HG03108 (cell line): ENCODE data around the gene ALG12.

Source experiments
- ATAC-seq: cut with Tn5 transposase; IDR thresholded peaks from one replicate; pipeline ENCODE4 v1.9.1; 2021; ENCODE audit warnings: moderate library complexity; ENCODE audit not compliant: unreplicated experiment

Gene ALG12

DNA sequence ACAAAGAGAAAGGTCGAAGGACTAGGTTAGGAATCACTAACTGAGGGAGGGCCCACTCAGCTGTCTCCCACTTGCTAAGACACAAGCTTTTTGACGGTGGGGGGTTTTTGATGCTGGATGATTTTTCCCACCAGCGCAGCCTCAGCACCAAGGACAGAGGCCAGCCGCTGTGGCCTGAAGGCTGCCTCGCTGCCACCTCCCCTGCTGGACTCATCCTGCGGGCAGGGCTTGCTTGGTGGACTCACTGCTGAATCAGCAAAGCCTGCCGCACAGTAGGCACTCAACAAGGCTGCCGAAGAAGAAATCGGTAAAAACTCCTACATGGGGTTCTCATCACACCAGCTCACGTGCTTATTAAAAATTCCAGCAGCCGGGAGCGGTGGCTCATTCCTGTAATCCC, 2.6 kb downstream of the ALG12 start:
- no peak for ATAC-seq

DNA sequence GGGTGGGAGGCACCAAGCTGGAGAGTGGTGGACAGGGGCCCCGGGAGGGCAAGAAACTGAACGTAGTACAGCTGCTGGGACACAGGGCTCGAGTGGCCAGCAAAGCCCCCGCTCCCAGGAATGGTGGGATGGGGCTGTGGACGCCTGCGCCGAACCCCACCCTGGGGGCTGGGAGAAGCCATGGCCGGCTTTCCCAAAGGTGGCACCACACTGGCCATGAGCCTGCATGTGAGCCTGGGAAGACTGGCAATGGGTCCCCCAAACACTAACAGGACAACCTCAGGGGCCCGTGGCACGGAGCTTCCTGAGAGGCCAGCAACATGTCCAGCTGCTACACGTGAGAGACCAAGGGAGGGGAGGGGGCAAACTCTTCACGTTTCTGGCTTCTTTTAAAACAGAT, 4.0 kb downstream of the ALG12 start:
- ATAC-seq = no peak

- ATAC-seq = no peak
Measured at GRCh38 chr22:49913446-49913845, 4.8 kb downstream of the ALG12 start.

- ATAC-seq = no peak
Measured at GRCh38 chr22:49913026-49913425, 5.2 kb downstream of the ALG12 start.

- no peak for ATAC-seq
Measured at GRCh38 chr22:49911881-49912625, 6.2 kb downstream of the ALG12 start.

DNA sequence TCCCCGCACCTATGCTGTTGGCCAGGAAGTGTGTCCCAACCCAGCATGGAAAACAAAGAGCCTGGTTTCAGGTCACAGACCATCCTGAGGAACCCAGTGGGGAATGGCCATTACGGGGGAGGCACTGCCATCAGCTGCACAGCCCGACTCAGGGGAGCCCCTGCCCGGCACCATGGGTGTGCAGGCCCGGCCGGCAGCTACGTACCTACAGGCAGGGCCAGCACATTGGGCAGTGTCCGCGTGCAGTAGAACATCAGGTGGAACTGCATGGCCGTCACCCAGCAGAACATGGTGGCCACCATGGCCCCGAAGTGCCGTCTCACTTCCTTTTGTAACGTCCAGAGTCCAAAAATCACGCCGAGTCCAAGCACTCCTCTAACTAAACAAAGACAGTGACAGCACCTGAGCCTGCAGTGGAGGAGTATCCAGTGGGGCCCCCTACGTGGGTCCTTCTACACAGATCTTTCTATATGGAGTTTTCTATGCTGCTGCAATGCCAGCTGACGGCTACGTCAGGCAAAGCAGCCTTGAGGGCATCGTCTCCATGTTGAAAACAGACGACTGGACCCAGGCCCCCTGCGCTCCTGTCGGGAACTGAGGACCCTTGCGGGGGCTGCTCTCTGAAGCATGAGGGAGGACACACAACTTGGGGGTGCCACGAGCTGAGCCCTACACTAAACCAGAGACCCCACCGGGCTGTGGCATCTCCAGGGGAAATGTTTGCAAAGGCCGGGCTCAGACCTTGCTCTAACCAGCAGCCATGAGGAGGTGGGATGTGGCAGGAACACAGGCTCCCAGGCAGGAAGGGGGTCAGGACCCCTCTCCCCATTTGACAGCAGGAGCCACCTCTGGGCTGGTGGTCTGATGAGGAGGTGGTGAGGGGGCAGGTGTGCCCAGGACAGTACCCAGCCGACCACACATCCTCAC, 7.7 kb downstream of the ALG12 start:
- ATAC-seq = no peak

- no peak for ATAC-seq
Measured at GRCh38 chr22:49909476-49910205, 8.6 kb downstream of the ALG12 start.

GRCh38 chr22:49907807-49908206, 10.4 kb downstream of the ALG12 start:
- no peak for ATAC-seq

DNA sequence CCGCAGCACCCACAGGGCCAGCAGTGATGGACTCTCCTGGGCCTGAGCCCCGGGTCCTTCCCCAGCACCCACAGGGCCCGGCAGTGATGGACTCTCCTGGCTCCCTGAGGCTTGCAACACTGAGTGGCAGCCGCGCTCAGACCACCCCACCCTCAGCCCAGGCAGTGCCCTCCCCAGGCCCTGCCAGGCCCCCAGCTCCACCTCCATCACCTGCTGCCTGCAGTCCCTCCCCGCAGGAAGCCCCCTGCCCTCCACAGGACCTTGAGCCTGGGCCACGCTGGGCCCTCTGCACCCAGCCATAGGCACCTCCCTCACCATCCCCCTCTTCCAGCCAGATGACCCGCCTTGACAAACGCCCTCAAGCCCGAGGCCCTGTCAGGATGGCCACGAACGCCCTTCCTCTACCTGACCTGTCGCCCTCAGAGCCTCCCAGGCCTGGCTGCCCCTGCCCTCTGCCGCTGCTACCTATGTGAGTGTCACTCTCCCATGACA, 11.4 kb downstream of the ALG12 start:
- no peak for ATAC-seq

GRCh38 chr22:49906071-49906798, 12.0 kb downstream of the ALG12 start:
- no peak for ATAC-seq

DNA sequence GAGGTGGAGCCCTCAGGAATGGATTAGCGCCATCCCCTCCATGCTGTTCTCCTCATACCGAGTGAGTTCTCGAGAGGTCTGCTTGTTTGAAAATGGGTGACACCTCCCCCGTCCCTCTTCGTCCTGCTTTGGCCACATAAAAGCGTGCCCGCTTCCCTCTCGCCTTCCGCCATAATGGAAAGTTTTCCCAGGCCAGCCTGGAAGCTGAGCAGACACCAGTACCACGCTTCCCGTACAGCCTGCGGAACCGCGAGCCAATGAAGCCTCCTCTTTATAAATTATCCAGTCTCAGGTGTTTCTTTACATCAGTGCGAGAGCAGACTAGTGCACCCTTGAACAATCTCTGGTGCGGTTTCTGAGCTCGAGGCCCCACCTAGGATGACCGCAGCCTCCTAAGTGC, 12.8 kb downstream of the ALG12 start:
- no peak for ATAC-seq

- ATAC-seq = no peak
Measured at GRCh38 chr22:49904040-49904369, 14.2 kb downstream of the ALG12 start.

GRCh38 chr22:49903322-49904039, 14.8 kb downstream of the ALG12 start:
- no peak for ATAC-seq

DNA sequence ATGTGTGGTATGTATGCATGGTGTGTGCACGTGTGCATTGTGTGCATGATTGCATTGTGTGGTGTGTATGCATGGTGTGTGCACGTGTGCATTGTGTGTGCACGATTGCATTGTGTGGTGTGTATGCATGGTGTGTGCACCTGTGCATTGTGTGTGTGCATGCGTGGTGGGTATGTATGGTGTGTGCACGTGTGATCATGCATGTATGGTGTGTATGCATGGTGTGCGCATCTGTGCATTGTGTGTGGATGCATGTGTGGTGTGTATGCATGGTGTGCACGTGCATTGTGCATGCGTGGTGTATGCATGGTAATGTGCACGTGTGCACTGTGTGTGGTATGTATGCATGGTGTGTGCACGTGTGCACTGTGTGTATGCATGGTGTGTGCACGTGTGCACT, 16.8 kb downstream of the ALG12 start:
- no peak for ATAC-seq

DNA sequence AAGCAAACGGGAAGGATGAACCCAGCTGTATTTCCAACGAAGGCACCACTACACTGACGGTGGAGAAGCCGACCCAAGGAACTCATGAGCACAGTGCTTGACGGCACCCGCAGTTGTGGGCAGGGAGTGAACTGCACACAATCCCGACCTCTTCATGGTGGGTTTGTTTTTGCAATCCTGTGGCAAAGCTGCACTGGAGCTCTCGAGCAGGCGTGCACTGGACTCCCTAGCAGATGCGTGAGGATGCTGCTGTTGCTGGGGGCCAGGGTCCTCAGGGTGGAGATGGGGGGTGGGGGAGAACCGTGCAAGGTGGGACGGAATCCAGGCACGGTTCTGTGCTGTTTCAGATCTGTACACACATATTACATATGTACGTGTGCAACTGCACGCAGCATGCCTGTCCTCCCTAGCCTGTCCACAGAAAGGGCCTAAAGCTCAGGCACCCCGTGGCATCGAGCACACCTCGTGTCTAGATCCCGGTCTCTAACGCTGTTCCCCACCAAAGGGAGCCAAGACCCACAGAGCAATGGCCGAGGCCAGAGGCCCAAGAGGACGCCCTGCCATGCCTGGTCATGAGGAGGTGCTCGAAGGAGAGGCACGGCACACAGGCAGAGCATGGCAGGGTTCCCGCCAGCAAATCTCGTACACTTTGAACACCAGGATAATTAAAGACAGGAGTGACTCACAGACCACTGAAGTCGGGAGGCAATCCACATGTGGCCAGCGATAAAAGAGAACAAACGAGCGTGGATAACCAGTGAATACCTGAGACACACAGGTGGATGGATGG, 17.6 kb downstream of the ALG12 start:
- ATAC-seq = no peak

- ATAC-seq = no peak
Measured at GRCh38 chr22:49899530-49899929, 18.7 kb downstream of the ALG12 start.

- ATAC-seq = no peak
Measured at GRCh38 chr22:49897015-49897684, 21.1 kb downstream of the ALG12 start.

- ATAC-seq = no peak
Measured at GRCh38 chr22:49896201-49896600, 22.0 kb downstream of the ALG12 start.
